Suppressor macrophage treated with lipopolysaccharide for 4 hours (primary cell): ENCODE measurements around the gene FAM13B.
"Not testable (repeated sequence)": the region's sequence is repeated elsewhere in the genome, so short reads cannot be mapped to it uniquely, and the experiment has no call there.

Experiments used
- DNase-seq: peaks from one replicate; pipeline ENCODE4 v3.0.0-alpha.2; 2020

FAM13B gene

DNA sequence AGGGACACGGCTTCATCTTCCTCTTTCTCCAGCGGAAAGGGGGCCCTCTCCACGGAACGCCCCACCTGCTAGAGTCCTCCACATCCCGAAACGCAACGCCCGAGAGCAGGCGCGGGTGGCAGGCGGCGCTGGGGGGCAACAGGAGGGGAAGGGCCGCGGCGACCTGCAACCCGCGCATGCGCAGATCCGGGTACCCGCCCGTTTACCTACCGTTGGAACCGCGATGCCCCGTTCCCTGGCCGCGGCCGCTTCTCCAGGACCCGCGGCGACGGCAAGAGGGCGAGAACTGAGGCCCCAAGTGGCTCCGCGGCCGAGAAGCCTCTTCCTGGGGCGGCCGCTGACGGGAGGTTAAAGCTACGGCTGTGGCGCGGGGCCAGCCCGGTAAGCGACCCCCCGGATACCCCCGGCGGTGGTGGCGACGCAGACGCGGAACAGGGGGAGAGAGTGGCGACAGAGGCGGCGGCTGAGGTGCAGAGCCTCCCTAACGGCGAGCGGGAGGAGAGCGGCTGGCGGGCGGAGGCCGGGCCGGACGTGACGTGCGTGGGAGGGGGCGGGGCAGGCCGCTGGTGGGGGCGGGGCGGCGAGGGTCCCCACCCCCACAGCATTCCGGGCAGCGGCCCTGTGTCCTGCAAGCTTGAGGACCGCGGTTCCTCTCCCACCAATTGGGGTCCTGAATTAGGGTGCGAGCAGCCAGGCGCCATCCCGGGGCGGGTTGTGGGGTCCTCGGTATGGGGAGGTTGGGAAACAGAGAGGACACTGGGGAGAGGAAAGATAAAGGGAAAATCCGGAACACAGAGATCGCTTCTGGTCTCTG lies at the start of gene FAM13B:
FAM13B (minus strand) TSS at position 508 of the 814 bp plus-strand sequence. CDS start 13,968 bp downstream, outside the sequence.
- peak; percentile 90 for DNase-seq

DNA sequence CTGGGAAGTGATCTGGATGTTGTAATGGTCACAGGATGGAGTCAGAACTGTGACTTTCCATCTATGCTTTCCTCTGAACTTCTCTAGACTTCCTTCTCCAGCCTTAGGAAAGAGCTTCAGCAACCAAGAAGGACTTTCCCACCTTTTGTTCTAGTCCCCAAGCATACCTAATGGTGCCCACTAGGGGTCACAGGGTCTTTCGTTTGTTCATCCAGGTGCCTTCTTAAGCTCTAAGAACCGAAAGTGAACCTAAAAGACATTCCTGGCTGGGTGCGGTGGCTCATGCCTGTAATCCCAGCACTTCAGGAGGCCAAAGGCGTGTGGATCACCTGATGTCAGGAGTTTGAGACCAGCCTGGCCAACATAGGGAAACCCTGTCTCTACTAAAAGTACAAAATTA lies 49.2 kb upstream of the FAM13B start:
- DNase-seq, result no peak

DNA sequence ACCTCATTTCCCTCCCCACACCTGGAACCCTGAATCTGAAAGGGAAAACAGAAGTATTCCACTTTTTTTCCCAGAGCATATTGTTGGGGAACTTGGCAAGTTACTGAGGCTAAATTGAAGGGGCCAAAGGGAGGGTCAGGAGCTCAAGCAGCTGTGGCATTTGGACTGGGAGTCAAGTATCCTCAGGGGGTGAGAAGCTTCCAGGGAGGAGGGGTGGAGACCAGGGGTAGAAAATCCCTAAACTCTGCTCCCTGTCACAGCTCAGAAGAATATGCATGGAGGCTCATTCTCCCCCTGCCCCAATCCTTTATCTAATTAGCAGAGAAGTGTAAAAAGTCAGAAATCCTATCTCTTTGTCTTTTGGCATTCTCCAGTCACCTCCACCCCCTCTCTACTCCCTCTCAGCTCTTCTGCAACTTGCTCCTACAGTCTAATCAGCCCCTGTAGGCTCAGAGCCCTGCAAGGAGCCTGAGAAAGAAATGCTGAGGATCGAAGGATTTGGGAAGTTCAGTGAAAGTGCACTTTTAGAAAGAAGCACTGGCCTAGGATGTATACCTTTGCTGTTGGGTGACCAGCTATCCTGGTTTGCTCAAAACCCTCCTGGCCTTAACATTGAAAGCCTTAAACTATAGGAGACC lies 45.2 kb upstream of the FAM13B start:
- DNase-seq, result no peak

DNA sequence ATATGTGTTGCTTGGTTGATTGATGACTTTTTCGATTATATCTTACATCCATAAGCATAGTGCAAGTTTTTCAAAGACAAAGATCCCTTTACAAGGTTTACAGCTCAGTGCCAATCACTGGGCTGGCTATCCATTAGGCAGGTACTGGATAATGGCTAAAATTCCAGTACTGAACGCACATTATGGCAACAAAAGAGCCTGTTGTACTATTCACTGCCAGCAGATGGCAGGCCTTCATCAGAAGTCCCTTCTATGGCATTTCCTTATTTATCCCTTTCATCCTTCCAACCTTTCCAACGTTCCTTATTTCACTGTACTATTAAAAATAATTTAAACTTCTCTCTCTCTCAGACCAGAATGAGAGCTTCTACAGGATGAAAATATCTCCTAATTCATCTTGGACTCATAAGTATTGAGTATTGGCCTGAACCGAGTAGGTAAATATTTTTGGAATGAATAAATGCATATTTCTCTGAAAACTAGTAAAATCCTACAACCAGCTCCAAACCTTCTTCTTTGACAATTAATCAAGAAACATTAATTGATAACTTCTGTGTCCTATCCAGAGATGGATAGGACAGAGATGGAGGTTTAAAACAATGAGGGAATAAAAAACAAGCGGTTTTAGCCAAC lies 44.3 kb upstream of the FAM13B start:
- DNase-seq, result peak; percentile 69

DNA sequence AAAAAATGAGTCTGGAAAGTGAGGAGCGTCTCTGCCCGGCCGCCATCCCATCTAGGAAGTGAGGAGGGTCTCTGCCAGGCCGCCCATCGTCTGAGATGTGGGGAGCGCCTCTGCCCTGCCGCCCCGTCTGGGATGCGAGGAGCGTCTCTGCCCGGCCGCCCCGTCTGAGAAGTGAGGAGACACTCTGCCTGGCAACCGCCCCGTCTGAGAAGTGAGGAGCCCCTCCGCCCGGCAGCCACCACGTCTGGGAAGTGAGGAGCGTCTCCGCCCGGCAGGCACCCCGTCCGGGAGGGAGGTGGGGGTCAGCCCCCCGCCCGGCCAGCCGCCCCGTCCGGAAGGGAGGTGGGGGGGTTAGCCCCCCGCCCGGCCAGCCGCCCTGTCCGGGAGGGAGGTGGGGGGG lies 37.1 kb upstream of the FAM13B start:
- not testable (repeated sequence) for DNase-seq

DNA sequence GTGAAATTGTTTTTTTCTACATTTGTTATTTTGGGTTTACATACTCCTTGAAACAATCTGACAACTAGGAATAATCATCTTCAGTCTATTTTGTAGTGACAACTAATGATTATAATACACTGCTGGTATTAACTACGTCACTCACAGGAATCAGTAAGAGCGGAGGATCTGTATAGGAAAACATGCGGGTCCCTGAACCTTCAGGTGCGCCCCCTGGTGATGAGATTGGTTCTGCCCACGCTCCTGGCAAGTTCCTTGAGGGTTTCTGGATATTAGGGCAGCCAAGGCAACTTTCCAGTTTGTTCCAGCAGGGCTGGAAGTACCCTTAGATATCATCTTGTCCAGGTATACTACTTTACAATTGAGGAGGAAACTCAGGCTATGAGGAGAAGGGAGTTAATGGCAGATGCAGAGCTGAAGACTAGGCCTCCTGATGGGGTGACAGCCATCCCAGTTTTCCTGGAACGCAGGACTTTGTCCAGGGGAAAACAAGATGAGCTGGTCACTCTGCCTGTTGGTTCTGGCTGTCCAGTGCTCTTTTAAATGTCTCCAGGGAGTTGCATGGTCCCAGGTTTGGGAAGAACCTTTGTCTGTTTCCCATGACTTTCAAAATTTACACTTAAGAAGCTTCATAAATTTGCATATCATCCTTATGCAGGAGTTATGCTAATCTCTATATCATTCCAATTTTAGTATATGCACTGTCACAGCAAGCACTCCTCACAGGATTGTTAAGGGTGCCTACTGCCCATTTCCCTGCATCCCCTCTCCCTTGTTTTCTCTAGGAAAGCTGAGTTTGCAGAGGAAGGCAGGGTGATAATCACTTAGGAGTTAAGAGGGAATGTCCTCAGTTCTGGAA lies 36.1 kb upstream of the FAM13B start:
- DNase-seq, result peak; percentile 84

DNA sequence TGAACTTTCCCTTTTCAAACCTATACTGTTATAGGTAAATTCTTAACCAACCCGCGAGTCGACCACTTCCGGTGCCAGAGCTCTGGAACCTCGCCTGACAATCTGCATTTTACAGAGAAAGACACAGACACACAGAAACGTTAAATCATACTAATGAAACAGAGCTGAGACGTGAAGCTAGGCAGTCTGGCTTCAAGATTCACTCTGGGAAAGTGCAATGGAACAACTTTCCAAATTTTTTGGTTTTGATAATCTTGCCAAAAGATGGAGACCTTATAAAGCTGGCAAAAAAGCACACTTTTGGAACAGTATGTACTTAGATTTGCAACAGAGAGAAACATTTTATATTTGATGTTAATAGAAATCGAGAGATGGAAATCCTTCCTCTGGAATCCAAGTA lies 35.1 kb upstream of the FAM13B start:
- no peak for DNase-seq

DNA sequence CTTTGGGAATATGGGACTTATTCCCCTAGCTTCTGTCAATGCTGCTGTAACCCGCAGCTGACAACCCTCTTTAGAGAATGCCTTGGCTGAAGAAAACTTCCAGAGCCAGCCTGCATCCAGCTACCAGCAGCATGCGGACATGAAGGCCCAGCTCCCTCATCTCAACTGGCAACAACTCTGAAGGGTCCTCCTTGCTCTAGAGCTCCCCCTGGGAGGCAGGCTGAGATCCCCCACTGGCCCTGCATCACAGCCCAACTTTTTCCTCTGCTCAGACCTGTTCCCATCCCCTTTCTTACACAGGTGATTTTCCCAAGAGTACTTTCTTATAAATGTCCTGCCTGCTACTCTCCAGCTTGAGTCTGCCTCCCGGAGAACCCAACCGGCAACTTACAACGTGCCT lies 32.2 kb upstream of the FAM13B start:
- DNase-seq, result no peak

DNA sequence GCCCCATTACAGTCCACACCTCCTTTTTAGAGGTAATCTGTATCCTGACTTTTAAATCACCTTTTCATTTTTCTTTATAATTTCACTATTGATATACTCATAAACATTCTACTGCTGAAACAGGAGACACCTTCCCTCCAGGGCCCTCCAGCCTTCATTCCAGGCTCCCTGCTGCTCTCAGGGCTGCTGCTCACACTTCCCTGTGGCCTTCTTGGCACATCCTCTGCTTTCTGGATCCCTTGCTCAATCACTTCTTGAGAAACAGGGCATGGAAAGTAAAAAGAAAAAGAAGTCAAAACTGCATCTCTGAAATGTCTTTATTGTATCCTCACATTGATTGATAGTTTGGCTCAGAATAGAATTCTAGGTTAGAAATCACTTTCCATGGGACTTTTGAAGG lies 31.6 kb upstream of the FAM13B start:
- no peak for DNase-seq

DNA sequence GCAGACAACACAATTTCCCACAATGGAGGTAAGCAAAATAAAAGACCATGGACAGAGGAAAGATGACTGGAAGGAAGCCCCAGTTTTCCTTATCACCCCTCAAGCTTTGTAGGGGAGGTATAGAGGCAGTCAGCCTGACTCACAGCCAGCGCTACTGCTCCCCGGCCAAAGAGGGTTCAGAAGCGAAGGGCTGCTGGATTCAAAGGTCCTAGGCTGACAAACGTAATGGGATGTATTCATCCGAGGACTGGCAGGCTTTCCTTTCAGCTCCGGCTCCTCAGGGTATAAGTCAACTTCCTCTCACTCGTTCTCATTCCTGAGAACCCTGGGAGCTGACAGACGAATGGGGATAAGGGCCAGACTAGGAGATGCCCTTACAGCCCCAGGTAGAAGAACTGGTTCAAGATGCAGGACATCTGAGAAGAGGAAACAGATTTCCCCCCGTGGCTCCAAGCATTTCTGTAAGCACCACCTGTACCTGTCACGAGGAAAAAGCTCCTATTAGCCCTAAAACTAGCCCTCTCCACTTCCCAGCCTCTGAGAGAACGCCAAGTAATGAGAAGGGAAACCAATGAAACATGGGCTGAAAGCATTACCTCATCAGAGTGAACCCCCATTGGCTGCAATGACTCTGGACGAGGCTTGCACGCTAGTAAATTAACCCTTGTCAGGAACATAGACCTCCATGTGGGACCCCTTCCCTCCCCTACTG lies 22.1 kb upstream of the FAM13B start:
- DNase-seq, result no peak

DNA sequence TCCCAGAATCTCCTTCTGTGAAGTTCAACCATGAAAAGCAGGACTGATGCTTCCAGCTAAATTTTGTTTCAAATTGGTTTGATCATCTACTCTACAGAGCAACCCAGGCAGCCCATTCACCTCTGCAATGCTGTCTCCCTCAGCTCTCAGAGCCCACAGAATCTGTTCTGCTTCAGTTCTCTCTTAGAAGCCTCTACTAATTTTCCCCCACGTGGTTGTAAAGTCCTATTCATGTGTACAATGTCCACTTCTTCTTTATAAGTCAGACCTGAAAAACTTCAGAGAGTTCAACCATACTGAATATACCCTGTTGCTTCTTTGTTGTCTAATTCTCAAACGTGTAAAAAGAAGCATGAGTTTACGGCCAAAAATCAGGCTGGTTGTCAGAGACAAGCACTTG lies 21.3 kb upstream of the FAM13B start:
- DNase-seq, result no peak

DNA sequence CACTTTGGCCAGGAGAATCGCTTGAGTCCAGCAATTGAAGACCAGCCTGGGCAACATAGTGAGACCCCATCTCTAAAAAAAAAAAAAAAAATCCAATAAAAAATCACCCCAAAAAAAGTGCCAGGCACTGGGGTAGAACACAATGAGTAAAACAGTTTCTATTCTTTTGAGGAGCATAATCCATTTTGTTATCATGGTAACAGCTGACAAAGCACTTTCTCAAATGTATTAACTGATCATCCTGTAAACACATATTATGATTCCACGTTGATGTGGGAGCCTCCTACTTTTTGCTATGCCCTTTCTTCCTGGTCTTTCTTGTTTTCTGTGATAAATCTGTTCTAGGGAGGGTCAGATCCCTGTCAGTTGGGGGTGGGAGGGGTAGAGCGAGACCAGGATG lies 20.7 kb upstream of the FAM13B start:
- DNase-seq, result no peak

DNA sequence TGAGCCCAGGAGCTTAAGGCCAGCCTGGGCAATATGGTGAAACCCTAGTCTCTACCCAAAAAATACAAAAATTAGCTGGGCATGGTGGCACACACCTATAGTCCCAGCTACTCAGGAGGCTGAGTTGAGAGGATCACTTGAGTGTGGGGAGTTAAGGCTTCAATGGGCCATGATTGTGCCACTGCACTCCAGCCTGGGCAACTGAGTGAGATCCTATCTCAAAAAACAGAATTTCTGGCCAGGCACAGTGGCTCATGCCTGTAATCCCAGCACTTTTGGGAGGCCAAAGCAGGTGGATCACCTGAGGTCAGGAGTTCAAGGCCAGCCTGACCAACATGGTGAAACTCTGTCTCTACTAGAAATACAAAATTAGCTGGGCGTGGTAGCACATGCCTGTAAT lies 19.8 kb upstream of the FAM13B start:
- DNase-seq, result not testable (repeated sequence)

DNA sequence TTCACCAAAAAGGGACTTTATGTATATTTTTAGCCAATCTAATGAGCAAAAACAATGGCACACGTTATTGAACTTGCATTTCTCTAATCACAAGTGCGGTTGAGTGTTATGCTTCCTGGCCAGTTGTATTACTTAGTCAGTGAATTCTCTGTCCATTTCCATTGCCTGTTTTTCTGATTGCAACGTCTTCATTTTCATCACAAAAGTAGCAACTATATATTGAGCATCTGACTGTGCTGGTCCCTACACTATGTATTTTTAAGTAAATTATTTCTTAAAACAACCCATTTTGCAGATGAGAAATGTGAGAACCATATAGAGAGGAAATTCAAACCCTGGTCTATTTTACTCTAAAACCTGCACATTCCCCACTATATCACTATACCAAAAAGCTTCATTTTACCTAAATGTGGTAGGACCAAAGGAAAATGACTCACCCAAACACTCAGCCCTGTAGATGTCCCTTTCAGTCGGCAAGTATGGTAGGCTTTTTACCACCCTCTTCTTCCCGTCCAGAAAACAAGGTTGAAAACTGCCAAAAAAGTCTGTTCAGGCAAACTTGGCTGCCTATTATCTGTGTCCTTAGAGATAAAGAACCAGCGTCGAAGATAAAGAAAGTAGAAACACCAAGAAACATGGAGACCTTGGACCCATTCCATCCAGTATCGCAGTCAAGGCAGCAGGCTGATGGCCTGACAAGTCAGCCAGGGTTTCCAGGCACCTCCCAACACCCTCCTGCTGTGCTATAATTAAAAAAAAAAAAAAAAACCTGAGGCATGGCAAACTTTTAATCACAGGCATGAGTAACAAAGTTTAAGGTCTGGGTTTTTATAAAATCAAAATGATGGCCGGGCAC lies 18.8 kb upstream of the FAM13B start:
- DNase-seq, result no peak

DNA sequence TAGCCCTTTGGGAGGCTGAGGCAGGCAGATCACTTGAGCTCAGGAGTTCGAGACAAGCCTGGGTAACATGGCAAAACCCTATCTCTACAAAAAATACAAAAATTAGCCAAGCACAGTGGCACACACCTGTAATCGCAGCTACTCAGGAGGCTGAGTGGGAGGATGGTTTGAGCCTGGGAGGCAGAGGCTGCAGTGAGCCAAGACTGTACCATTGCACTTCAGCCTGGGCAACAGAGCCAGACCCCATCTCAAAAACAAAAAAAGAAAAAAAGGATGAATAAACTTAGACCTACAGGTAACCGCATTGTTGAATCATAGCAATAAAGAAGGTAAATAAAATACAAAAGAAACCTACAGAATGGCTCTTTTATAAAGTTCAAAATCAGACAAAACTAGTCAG lies 12.4 kb upstream of the FAM13B start:
- not testable (repeated sequence) for DNase-seq

DNA sequence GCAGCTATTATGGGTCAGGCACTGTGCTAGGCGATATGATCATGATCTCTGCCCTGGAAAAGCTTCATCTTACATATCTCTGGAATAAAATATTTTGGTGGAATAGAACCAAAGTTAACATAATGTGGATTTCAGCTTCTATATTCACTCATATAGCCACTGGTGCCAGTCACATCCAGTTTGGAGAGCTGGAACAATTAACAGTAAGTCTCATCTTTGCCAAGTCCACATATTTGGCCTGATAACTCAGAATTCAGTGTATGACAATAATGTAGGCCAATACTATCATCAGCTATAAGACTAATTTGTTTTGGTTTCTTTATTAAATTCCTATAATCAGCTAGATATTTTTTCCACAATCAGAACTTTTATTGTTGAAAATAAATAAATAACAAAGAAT lies 5.9 kb upstream of the FAM13B start:
- DNase-seq, result no peak

DNA sequence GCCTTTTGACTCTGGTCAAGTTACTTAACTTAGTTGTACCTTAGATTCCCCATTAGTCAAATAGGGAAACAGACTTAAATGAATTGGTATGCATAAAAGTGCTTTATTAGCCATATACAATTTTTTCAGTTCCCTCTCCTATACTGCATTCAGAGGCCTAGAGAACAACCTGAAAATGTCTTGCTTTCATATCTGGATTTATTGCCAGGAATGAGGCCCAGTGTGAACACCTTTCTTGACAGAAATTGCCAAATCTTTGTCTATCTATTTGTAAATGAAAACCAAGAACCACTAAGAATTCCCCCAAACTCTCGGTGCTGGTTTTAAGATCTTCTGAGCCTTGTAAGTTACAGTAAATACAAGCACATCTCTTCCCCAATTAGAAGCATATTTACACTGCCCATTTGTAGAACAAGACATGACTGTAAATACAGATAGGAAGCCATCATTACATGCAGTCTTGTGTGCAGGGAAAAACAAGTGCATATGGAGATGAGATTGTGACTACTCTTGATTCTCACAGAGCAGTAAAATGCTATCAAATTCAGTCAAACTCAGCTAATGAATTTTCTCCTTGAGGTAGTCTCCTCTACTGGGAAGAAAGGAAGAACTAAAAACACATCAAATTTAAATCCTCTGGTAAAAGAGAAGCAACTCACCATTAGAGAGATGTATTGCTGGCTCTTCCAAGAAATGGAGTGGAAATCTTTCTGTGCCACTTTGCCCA lies 5.2 kb upstream of the FAM13B start:
- no peak for DNase-seq

DNA sequence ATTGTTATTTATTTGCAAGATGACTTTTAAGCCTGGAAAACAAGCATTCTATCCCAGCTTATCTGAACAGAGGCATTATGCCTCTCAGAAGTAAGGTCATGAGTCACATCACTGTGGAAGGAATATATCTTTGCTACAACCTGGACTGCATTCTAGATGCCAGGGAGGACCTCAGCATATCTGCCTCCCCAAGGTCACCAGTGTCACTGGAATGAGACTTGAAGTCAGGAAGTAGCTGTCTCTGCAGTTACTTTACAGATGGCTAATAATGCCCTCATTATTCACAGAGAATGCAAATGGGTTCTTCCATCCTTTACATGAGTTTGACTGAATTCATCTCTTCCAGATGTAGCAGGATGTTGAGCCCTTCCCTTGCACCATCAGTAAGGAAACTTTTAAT lies 4.4 kb upstream of the FAM13B start:
- DNase-seq, result no peak

DNA sequence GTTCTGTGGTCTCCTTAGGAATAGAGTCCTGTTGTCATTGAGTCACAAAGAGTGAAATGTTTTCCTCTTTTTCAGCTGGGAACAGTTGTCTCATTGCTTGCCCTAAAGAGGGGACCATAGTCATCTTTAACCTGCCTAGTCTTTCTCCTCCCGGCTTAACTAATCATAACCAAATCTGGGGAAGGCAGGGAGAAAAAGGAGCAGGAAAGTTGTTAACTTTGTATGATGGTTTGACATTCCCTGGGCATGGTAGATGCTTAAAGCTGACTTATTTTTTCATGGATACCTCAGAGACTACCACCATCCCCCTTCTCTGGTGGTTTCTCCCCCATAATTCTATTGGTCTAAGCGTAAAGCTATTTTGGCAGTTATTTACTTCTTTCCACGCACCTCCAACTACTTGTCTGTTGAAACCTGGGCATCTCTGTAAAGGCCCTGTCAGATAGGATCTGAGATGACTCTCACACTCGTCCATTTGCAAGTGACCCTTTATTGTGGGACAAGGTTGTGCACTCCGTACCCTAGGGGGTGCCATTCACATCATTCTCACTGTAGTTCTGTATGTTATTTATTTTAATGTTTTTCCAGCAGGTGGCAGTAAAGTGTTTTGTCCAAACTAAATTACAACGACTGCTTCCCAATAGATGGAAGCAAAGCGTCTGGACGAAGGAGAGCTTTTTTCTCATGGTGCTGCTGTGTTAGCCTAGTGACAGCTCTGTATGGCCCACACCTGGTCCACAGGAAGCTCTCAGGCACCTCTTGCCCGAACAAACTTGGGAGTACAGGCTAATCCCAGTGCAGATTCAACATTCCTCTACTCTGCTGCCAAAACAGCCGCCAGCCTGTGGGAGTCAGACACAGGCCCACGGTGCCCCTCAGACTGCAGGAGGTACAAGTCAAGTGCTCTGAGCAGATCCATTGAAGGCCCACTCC lies 3.0 kb upstream of the FAM13B start:
- DNase-seq, result peak; percentile 92

DNA sequence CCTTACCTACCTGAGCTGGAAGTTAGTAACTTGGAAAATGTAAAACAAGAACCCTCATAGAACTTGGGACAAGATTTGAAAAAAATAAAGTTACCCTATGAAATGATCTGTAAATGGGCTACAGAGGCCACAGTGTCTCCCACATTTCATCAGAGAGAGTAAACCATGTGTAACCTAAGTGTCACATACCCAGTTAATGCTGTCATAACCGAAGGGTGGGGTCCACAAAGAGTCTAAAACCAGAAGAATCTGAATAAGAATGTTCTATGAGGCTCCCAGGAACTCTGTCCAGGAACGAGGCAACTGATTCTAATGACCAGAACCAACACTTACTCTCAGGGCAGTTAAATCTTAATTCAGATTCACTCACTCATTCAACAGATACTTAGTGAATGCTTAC lies 1.0 kb upstream of the FAM13B start:
- DNase-seq, result no peak
